ENCODE measurements around the gene ETNK2.

Gene ETNK2, protein sequence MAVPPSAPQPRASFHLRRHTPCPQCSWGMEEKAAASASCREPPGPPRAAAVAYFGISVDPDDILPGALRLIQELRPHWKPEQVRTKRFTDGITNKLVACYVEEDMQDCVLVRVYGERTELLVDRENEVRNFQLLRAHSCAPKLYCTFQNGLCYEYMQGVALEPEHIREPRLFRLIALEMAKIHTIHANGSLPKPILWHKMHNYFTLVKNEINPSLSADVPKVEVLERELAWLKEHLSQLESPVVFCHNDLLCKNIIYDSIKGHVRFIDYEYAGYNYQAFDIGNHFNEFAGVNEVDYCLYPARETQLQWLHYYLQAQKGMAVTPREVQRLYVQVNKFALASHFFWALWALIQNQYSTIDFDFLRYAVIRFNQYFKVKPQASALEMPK

DNA sequence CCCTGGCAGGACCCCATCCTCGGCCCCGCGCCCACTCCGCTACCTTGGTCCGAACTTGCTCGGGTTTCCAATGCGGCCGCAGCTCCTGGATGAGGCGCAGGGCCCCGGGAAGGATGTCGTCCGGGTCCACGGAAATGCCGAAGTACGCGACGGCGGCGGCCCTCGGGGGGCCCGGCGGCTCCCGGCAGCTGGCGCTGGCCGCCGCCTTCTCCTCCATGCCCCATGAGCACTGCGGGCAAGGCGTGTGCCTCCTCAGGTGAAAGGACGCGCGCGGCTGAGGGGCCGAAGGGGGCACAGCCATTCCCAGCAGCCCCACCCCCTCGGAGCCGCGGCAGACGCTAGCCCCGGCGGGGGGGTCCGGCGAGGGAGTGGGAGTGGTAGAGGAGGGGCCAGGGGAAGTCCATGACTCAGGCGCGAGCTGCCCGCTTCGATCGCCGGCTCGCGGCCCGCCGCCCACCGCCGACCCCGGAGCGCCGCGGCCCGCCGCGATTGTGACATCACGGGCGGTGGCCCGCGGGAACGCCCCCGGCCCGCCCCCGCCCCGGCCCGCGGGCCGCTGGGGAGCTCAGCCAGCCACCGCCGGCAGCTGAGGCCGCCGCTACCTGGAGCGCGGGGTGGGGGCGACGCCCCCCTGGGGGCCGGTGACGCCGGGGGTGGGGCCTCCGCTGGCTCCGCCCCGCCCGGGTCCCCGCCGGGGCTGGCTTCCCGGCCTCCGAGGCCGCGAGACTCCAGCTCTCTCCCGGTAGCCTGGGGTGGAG is at the start of gene ETNK2:
TSS of gene ETNK2 (minus strand) at position 493 of the 758 bp plus-strand sequence. CDS start at position 301, 192 bp downstream.
- no peak for DNase-seq

- no peak for DNase-seq
Observed at GRCh38 chr1:204201348-204202040, 49.6 kb upstream of the ETNK2 start.

DNA sequence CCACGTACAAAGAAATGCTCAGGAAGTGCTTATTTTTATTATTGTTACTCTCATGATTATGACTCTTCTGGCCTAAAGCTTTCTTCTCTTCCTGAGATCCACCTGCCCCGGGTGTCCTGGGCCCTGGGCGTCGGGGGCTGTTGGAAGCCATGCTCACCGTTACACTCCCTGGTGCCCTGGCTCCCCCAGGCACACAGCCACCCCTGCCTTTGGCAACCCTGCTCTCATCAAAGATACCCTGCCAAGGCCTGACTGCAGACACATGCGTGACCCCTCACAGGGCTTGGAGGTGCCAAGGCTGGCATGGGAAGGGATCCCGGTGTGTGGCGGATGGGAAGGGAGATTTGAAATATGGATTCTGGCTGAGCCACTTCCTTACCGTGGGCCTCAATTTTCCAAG is 47.7 kb upstream of the ETNK2 start:
- DNase-seq: no peak

- DNase-seq: no peak
Observed at GRCh38 chr1:204198348-204199340, 46.8 kb upstream of the ETNK2 start.

DNA sequence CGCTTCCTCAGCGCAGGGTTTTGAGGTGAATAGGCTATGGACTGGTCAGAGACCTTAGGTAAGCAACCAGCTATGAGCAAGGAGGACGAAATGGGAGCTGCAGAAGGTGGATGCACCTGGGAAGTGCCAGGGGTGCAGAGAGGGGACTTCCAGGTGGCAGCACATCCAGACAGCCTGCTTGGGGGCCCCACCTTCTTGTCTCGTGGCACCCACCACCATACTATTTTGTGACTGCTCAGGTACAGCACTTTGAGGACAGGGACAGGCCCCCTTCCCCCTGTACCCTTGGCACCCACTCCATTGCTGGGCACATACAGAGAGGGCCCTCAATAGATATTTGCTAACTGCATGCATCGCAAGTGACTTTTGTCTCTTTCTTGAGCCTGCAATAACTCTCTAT is 45.2 kb upstream of the ETNK2 start:
- DNase-seq: no peak

DNA sequence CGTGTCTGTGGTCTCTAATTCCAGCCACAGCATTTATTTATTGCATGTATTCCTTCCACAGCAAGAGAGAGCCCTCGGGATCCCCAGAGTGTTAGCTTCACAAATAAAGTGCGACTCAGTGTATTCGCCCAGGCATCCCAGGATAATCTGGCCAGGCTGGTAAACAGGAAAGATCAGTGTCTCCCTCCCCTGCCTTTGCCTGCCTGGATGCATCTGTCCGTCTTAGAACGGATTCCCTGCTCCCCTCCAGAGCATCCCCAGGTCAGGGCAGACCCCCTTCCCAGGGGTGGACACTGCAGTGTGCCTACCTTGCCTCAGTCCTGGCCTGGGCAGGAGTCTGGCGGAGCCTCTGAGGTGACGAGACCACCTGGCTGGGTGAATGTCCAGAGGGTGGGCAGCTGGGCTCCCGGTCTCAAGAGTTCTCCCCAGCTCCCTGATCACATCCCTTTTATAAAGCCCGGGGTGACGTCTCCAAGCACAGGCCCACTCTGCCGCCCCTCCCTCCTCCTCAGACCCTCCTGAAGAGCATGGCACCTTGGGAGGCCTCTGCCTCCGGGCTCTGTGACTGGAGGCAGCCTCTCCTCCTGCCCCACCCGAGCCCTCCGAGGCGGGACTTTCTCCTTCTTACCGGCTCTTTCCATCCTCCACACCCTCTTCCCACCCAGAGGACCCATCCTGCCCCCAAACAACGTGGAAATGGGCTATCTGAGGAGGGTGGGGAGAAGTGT is 44.4 kb upstream of the ETNK2 start, which contains the start of gene KISS1:
TSS of gene KISS1 (minus strand) at position 424 of the 728 bp plus-strand sequence. CDS start 3,615 bp downstream, outside the sequence.
- DNase-seq: no peak

DNA sequence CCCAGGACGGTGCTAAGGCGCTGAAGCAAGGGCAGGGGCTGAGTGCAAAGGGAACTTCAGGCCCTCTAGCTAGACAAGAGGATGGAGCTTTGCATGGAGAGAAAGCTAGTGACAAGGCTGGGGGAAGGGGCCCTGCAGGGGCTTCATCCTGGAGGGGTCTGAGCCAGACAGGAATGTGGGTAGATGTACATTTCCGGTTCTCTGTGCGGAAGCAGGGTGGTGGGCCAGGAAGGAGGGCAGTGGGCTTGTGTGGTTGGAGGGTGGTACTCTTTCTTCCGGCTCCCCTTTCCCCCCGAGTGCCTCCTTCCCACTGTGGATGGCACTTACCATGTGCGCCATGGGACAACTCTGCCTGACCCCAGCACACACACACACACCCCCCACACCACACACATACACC is 42.9 kb upstream of the ETNK2 start:
- no peak for DNase-seq

DNA sequence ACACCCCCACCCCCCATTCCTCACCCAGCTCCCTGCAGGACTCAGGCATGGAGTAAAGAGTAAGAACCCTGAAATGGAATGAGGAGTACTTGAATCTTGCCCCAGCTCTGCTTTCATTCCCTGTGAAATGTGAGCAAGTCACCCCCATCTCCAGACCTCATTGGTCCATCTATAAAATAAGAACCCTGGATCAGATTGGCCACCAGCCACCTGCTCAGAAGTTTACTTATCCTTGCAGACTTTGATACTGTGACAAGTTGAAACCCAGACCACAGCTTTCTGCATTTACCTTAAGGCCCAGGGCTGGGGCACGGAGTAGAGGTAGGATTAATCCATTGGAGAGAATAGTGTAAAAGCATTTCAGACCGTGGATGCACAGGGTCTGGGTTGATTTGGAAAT is 42.2 kb upstream of the ETNK2 start:
- no peak for DNase-seq

- DNase-seq: no peak
Observed at GRCh38 chr1:204192589-204193352, 40.9 kb upstream of the ETNK2 start.

DNA sequence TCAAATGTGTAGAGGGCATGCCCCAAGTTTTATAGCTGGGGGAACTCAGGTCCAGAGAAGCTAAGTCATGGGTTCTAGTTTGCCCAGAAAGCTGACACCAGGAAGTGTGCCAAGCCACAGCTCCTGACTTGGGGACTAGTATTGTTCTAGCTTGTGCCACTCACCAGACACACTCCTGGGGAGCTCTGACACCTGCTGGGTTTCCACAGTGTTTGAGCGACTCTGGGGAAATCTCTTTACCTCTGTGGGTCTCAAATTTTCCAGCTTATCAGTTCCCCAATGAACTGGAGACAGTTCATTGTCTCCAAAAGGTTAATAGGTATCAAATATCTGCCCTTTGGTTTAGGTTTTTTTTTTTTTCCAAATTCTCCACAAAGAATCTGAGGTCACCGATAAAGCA is 40.2 kb upstream of the ETNK2 start:
- DNase-seq: no peak

DNA sequence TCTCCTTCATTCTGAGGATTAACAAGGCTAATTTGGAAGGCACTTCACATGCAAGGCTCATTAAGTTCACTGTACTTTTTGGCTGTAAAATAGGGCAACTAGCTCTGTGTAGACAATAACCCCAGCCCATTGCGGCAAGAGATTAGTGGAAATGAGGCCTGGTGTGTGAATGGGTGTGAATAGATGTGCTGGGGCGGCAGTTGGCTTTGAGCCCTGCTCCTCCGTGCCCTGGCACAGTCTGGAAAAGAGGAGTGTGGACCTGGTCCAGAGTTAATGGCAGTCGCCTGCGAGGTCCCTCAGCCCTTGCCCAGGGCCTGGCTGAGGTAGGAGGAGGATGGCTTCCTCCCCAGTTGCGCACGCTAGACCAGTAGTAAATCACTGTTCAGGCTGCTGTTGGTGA is 39.6 kb upstream of the ETNK2 start:
- no peak for DNase-seq

- DNase-seq: no peak
Observed at GRCh38 chr1:204190212-204191211, 38.7 kb upstream of the ETNK2 start.

DNA sequence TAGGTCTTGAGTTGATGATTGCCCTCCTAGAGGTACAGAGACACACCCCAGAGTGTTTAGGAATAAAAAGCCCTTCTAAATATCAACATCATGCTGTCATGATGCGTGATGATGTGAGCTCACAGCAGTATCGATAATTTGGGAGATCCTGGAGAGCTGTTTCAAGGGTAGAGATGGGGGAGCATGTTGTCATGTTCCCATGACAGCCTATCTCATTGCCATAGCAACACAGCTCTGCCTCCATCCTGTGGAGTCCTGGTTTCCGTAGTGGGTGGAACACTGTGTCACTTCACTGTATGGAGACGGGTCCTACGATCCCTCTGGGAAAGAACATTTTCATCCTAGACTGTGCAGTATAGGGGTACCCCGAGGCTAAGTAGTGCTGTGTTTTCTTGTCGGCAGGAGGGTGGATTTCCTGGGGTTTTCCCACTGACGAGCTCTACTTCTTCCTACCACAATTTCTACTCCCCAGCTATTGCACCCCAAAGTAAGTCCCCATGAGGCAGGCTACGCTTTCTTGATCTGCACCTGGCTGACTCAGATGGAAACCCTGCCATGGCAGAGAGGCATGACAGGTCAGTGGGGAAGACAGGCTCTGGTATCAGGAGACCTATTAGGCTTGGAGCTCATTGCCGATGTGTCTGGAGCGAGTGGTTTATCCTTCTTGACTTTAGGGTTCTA is 37.3 kb upstream of the ETNK2 start:
- DNase-seq: no peak

- DNase-seq: no peak
Observed at GRCh38 chr1:204186597-204186996, 34.8 kb upstream of the ETNK2 start.

DNA sequence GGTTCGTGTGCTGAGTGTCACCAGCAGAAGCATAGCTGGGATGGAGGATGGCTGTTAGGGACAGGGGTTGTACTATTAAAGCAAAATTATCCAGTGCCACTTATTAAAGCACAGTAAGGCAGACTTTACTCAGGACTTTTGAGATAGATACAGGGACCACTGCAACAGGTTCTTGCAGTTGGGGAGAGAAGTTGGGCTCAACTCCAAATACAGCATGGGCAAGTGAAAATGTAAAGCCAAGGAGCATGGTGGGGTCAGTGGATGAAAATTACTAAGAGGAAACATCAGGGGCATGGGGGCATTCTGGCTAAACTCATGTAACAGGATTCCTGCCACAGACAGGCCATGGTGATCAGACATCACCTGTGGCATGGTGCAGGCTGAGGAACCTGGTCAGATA is 29.3 kb upstream of the ETNK2 start:
- no peak for DNase-seq

- DNase-seq: no peak
Observed at GRCh38 chr1:204180133-204180532, 28.3 kb upstream of the ETNK2 start.

- no peak for DNase-seq
Observed at GRCh38 chr1:204178487-204179281, 26.8 kb upstream of the ETNK2 start.

DNA sequence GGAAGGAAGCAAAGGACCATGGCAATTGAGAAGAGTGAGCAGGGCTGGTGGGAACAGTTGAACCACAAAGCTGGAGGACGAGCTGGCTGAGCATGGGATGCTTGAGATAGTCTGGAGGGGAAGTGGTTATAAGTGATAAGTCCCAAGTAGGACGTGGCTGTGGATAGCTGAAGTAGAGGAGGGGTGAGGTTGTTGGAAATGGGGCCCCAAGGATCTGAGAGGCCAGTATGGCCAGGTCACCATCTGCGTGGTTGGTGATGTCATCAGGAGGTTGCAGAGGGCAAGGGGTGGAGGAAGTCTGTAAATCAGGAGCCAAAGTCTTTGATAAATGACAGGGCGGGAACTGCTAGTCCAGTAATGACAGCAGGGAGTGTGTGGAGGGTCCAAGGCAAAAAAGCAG is 25.3 kb upstream of the ETNK2 start:
- no peak for DNase-seq
